ENCODE measurements around the gene RAB18. TPM values are rescaled to one million over a fixed set of nuclear protein-coding genes. Genes with fewer than 3 reads are reported as not detected.

The RAB18 gene
- total and polyA plus RNA-seq, 7 donors = 37.5 to 83.7 (median 53.2) TPM

DNA sequence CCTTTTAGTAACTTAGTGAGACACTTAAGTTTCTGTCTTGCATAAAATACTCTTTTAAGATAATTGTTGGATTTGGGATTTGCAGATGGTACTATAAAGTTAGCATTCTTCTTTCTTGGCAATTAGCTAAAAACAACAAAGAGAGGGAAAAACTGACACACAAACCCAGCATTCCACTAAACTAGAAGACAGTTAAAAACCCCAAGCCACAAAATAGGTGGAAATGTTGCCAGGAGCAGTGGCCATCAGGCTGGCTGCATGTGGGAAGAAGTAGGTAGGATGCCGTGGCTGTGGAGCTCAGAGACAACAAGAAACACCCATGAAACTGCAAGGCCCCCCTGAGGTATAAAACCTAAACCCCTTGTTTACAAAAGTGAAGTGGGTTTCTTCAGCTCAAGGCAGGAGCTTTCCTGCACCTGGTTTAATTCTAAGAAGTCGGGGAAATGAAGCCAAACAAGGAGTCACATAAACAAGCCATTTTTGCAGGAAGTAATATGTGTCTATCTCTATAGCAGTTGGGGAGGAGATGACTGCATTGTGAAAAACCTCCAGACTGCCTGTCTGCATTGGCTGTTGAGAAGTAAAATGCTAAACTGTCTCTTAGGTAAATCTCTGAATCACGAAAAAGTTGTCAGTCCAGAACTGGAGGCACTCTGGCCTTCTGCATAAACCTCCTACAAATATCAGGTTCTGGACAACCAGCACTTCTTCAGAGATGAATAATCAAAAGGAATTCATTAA lies 9.5 kb downstream of the RAB18 start:
- no peak overlapping the region for H3K4me3 ChIP-seq
- 42 to 60% methylated on average over 3 of the region's 3 CpGs for WGBS, 2 donors

GRCh38 chr10:27514243-27514642 lies 10.1 kb downstream of the RAB18 start:
- no peaks in the 10 kb centered on the region for H3K9me3 ChIP-seq
- peaks cover 0 to 27% (median 3%) of the 10 kb centered on the region in 4 donors for H3K36me3 ChIP-seq
- intact Hi-C loops (cut with DNase I) = no loop called here
- H3K27me3 ChIP-seq = no peaks in the 10 kb centered on the region
- WGBS, 2 donors = 92 to 93% methylated on average over 3 of the region's 3 CpGs
- no peak for DNase-seq
- TF ChIP-seq POLR2A (IDR thresholded peaks at IDR 0.05) = no peak
- TF ChIP-seq EP300 (IDR thresholded peaks at IDR 0.05) = no peak
- TF ChIP-seq POLR2AphosphoS5 (IDR thresholded peaks at IDR 0.05) = no peak
- TF ChIP-seq CTCF (IDR thresholded peaks at IDR 0.05) = no peak
- no peak overlapping the region for H3K27ac ChIP-seq
- peaks cover 0 to 46% (median 21%) of the 10 kb centered on the region in 4 donors for H3K4me1 ChIP-seq
- H3K4me3 ChIP-seq = no peak overlapping the region

More for the DNA sequence above, 9.5 kb downstream of the RAB18 start:
- no peaks in the 10 kb centered on the region for H3K9me3 ChIP-seq
- peaks cover 0 to 50% (median 26%) of the 10 kb centered on the region in 4 donors for H3K4me1 ChIP-seq
- TF ChIP-seq POLR2A (IDR thresholded peaks at IDR 0.05) (no peak), CTCF (IDR thresholded peaks at IDR 0.05) (no peak), EP300 (IDR thresholded peaks at IDR 0.05) (no peak), POLR2AphosphoS5 (IDR thresholded peaks at IDR 0.05) (no peak)
- no peak overlapping the region for H3K27ac ChIP-seq
- no peaks in the 10 kb centered on the region for H3K27me3 ChIP-seq
- intact Hi-C loops (cut with DNase I) = no loop called here
- peaks cover 0 to 27% (median 3%) of the 10 kb centered on the region in 4 donors for H3K36me3 ChIP-seq
- DNase-seq = no peak

DNA sequence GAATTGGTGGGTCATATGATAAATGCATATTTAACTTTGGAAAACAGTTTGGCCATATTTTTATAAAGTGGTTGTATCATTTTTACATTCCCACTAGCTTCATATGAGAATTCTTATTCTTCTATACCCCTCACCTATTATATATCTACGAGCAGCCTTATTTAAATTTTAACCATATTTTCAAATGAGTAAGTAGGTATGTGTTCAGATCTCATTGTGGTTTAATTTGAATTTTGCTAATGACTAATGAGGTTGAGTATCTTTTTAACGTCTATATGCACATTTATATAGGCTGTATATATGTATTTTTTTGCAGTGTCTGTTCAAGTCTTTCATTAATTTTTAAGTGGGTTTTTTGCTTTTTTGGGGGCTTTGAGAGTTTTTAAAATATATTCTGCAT lies 14.2 kb downstream of the RAB18 start:
- TF ChIP-seq POLR2A (IDR thresholded peaks at IDR 0.05) (no peak), POLR2AphosphoS5 (IDR thresholded peaks at IDR 0.05) (no peak), EP300 (IDR thresholded peaks at IDR 0.05) (no peak), CTCF (IDR thresholded peaks at IDR 0.05) (no peak)
- H3K9me3 ChIP-seq = no peaks in the 10 kb centered on the region
- no peak for DNase-seq
- 87 to 92% methylated on average over 2 of the region's 2 CpGs for WGBS, 2 donors
- peaks cover 0 to 8% (median 0%) of the 10 kb centered on the region in 4 donors for H3K36me3 ChIP-seq
- peaks cover 0 to 38% (median 18%) of the 10 kb centered on the region in 4 donors for H3K4me1 ChIP-seq
- H3K4me3 ChIP-seq = no peak overlapping the region
- H3K27ac ChIP-seq = no peak overlapping the region
- intact Hi-C loops (cut with DNase I) = no loop called here
- H3K27me3 ChIP-seq = no peaks in the 10 kb centered on the region

GRCh38 chr10:27525819-27526218 lies 21.7 kb downstream of the RAB18 start:
- H3K4me1 ChIP-seq = peaks cover 0 to 70% (median 46%) of the 10 kb centered on the region in 4 donors

More at GRCh38 chr10:27525819-27526218, 21.7 kb downstream of the RAB18 start:
- DNase-seq = no peak
- no peak overlapping the region for H3K4me3 ChIP-seq
- TF ChIP-seq EP300 (IDR thresholded peaks at IDR 0.05) (no peak), POLR2AphosphoS5 (IDR thresholded peaks at IDR 0.05) (peak in 1 of 4 donors; percentile 11), CTCF (IDR thresholded peaks at IDR 0.05) (no peak)
- no peaks in the 10 kb centered on the region for H3K9me3 ChIP-seq
- H3K27me3 ChIP-seq = no peaks in the 10 kb centered on the region
- intact Hi-C loops (cut with DNase I) = no loop called here
- no peaks in the 10 kb centered on the region for H3K36me3 ChIP-seq
- H3K27ac ChIP-seq = peak overlapping the region in 2 of 4 donors; percentile 3 to 41
